ENCODE results near the gene DAD1. TPM values are rescaled to one million over a fixed set of nuclear protein-coding genes. Genes with fewer than 3 reads are reported as not detected.

The DAD1 gene
- total RNA-seq, 1 donor from 2014 or later = 155 TPM

DNA sequence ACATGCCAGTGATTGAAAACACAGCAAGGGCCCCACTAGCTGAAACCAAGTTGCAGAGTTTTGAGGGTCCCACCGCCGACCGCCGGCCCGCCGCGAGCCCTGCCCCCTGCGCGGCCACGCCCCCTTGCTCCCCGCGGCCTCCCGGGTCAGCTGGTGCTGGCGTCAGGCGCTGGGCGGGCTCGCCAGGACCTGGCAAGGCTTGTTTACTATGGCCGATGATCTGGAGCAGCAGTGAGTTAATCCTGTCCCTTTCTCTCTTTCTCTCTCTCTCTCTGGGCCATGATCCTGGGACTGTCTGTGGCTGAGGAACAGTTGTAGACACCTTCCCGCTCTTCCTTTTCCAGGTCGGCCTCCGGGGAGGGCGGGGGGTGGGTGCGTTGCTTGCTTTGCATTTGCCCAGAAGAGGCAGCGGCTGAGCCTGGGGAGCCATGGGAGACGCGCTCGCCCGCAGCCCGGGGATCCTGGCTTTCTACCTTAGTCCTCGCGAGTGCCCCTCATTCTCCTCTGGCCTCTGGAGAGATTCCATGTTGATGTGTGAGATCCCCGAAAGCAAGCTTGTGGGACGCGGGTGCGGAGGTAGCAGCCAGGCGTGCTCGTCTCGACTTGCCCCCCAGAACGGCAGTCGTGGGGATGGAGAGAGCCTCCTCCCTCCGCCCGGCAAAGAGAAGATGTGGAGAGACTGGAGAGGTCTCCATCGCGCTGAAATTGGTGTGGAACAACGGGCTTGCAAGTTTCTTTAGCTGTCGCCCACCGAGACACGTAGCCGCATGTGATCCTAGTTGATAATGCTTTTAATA, 9.3 kb upstream of the DAD1 start, which contains the start of gene ABHD4:
ABHD4 (plus strand) TSS at position 202 of the 797 bp plus-strand sequence; CDS start at position 209, 7 bp downstream.
- H3K27me3 Mint-ChIP-seq (ENCODE audit: low read depth) = peaks cover 42% of the 10 kb centered on the region
- H3K9me3 Mint-ChIP-seq = no peaks in the 10 kb centered on the region
- TF ChIP-seq, protein P1, sequence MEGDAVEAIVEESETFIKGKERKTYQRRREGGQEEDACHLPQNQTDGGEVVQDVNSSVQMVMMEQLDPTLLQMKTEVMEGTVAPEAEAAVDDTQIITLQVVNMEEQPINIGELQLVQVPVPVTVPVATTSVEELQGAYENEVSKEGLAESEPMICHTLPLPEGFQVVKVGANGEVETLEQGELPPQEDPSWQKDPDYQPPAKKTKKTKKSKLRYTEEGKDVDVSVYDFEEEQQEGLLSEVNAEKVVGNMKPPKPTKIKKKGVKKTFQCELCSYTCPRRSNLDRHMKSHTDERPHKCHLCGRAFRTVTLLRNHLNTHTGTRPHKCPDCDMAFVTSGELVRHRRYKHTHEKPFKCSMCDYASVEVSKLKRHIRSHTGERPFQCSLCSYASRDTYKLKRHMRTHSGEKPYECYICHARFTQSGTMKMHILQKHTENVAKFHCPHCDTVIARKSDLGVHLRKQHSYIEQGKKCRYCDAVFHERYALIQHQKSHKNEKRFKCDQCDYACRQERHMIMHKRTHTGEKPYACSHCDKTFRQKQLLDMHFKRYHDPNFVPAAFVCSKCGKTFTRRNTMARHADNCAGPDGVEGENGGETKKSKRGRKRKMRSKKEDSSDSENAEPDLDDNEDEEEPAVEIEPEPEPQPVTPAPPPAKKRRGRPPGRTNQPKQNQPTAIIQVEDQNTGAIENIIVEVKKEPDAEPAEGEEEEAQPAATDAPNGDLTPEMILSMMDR (conservative IDR thresholded peaks at IDR 0.05) = no peak
- DNase-seq (ENCODE audit: low read depth, low spot score) = peak; percentile 66
- no peaks in the 10 kb centered on the region for H3K36me3 Mint-ChIP-seq (ENCODE audit: low read depth)
- peak within 1 kb of the TSS; percentile 97 for H3K4me3 Mint-ChIP-seq
- peak within 1 kb of the TSS; percentile 91 for H3K27ac Mint-ChIP-seq (ENCODE audit: unreplicated experiment)
- peaks cover 23% of the 10 kb centered on the region for H3K4me1 Mint-ChIP-seq

DNA sequence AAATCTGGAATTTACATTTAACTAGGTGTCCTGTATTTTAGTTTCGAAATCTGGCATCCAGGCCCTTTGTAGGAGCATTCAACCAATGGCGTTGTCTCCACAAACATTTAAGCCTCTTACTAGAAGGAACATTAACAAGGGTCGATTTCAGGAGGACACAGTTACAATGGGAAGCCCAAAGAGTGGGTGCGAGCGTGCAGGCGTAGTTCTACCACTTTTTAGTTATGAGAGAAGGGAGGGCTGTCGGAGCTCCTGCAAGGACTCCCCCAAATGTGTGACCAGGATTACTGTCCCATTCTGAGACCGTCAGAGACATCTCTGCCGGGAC, 8.7 kb upstream of the DAD1 start:
- H3K4me1 Mint-ChIP-seq = peaks cover 23% of the 10 kb centered on the region
- peak overlapping the region; percentile 97 for H3K4me3 Mint-ChIP-seq
- TF ChIP-seq, protein P1 (conservative IDR thresholded peaks at IDR 0.05) = no peak
- no peaks in the 10 kb centered on the region for H3K36me3 Mint-ChIP-seq (ENCODE audit: low read depth)
- H3K27ac Mint-ChIP-seq (ENCODE audit: unreplicated experiment) = no peak overlapping the region
- H3K9me3 Mint-ChIP-seq = no peaks in the 10 kb centered on the region
- H3K27me3 Mint-ChIP-seq (ENCODE audit: low read depth) = peaks cover 48% of the 10 kb centered on the region
- no peak for DNase-seq (ENCODE audit: low read depth, low spot score)

DNA sequence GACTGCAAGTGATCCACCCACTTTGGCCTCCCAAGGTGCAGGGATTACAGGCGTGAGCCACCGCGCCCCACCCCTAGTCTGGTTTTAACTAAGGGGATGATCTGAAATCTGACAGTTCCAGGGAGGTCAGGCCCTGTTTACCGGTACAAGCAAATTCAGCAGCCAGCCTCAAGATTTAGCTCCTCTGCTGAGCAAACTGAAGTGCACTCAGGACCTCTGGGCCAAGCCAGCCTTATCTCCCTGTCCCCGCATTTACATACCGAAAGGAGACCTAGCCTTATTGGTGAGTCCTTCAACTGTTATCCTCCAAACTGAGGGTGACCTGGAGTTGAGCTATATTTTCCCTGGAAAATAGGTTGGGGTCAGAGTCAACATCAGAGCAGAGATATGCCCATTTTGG, 8.2 kb upstream of the DAD1 start:
- Mint-ChIP-seq H3K4me3 (peak overlapping the region; percentile 97), H3K9me3 (no peaks in the 10 kb centered on the region), H3K36me3 (ENCODE audit: low read depth) (no peaks in the 10 kb centered on the region), H3K4me1 (peaks cover 23% of the 10 kb centered on the region), H3K27ac (ENCODE audit: unreplicated experiment) (no peak overlapping the region), H3K27me3 (ENCODE audit: low read depth) (peaks cover 52% of the 10 kb centered on the region)
- no peak for DNase-seq (ENCODE audit: low read depth, low spot score)
- TF ChIP-seq, protein P1 (conservative IDR thresholded peaks at IDR 0.05) = no peak

DNA sequence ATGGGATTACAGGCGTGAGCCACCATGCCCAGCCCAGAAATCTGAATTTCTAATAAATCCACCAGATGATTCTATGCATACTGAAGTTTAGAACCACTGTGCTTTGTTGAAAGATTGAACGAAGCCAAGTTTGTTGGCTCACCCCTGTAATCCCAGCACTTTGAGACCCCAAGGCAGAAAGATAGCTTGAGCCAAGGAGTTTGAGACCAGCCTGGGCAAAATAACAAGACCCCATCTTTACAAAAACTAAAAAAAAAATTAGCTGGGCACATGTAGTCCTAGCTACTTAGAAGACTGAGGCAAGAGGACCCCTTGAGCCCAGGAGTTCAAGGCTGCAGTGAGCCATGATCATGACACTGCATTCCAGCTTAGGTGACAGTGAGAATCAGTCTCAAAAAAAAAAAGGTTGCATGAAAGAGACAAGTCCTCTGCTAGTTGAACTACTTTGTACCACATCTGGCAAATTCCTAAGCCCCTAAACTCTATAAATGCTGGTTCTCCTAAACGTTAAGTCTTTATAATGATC, 7.4 kb upstream of the DAD1 start:
- no peak for DNase-seq (ENCODE audit: low read depth, low spot score)
- peaks cover 58% of the 10 kb centered on the region for H3K27me3 Mint-ChIP-seq (ENCODE audit: low read depth)
- peak overlapping the region; percentile 35 for H3K4me3 Mint-ChIP-seq
- no peaks in the 10 kb centered on the region for H3K36me3 Mint-ChIP-seq (ENCODE audit: low read depth)
- peaks cover 23% of the 10 kb centered on the region for H3K4me1 Mint-ChIP-seq
- H3K27ac Mint-ChIP-seq (ENCODE audit: unreplicated experiment) = no peak overlapping the region
- TF ChIP-seq, protein P1 (conservative IDR thresholded peaks at IDR 0.05) = no peak
- H3K9me3 Mint-ChIP-seq = no peaks in the 10 kb centered on the region

DNA sequence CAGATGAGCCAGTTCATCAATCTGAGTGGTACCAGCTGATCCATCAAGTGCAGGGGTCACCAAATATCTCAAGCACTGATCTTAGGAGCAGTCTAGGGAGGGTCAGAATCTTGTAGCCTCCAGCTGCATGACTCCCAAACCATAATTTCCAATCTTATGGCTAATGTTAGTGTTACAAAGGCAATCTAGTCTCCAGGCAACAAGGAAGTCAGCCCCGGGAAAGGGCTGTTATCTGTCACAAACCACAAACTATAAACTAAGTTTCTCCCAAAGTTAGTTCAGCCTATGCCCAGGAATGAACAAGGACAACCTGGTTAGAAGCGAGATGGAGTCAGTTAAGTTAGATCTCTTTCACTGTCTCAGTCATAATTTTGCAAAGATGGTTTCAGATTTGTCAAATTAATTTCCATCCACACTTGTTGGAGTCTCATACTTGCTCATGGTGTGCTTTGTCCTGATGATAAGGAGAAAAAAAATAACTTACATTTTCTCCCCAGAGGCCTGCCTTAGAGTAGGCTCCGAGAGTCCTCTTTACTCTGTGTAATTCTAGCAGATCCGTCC, 5.2 kb upstream of the DAD1 start:
- H3K4me1 Mint-ChIP-seq = peaks cover 27% of the 10 kb centered on the region
- H3K9me3 Mint-ChIP-seq = no peaks in the 10 kb centered on the region
- H3K27ac Mint-ChIP-seq (ENCODE audit: unreplicated experiment) = no peak overlapping the region
- H3K36me3 Mint-ChIP-seq (ENCODE audit: low read depth) = no peaks in the 10 kb centered on the region
- peak overlapping the region; percentile 41 for H3K4me3 Mint-ChIP-seq
- H3K27me3 Mint-ChIP-seq (ENCODE audit: low read depth) = peaks cover 60% of the 10 kb centered on the region
- DNase-seq (ENCODE audit: low read depth, low spot score) = no peak
- TF ChIP-seq, protein P1 (conservative IDR thresholded peaks at IDR 0.05) = no peak
